Measurements from ENCODE around the gene CACNA1D.

CACNA1D gene

DNA sequence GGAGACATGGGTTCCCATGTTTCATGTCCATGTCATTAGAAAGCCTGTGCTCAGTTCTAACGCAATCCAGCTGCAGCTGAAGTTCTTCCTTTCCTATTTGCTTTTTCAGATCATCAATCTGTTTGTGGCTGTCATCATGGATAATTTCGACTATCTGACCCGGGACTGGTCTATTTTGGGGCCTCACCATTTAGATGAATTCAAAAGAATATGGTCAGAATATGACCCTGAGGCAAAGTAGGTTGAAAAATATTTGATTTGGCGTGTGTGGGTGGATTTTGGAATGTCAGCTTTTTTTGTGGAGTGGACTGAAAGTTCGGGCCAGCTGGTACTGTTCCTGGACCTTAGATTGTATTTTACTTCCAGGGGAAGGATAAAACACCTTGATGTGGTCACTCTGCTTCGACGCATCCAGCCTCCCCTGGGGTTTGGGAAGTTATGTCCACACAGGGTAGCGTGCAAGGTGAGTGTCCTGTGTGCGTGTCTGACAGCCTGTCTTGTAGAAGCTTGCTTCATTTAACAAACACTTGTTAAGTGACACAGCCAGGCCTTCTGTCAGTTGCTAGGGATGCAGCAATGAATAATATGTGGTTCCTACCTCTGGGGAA lies 282.2 kb downstream of the CACNA1D start:
- DNase-seq (ENCODE audit: low read depth in 1 of 2, low spot score in 1 of 2) = no peak

DNA sequence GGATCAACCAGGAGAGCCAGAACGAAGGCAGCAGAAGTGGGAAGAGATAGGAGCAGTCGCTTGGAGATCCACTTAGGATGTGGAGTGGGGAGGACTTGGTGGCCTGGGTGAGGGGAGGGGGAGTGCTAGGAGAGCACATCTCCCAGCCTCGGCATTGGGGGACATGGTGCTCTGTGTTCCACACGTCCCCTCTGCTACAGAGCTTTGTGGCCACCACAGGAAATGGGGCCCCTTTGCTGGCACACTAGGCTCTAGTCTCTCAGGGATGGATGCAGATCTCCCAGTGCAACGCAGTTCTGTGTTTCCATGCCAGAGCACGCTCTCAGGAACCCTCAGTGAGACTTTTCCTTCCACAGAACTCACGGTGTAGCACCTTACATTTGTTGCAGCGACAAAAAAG lies 283.1 kb downstream of the CACNA1D start:
- DNase-seq (ENCODE audit: low read depth in 1 of 2, low spot score in 1 of 2) = no peak

DNA sequence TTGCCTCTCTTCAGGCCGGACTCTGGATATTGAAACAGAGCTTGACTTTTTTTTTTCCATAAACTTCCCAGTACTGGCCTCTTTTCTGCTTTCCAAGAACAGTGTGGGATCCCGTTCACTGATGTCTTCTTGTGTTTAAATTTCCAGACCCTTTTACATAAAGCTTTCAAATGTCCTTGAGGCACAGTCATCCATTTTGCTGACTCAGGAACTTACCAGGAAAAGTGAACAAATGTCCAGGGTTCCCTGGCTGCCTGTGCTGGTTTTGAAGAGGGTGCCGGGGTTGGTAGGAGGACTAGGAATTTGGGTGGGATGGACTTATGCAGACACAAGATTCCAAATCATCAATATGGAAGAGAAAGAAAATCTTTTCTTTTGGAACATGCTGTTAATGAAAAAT lies 283.7 kb downstream of the CACNA1D start:
- no peak for DNase-seq (ENCODE audit: low read depth in 1 of 2, low spot score in 1 of 2)

DNA sequence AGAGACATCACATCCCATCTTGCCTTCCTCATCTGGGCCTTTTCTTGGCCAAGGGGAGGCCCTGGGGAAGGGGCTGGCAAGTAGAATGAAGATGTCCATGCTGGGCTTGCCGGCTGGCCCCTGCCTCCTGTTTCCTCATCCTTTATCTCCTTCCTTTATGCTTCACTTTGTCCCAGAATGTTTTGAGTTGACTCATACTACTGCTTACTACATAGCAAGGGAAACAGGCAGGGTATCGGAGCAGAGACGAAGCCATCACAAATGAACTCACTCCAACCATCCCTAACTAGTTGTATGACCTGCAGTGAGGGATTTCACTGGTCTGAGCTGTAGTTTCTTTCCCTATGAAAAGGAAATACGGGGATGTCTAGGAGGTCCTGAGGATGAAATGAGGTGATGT lies 285.8 kb downstream of the CACNA1D start:
- no peak for DNase-seq (ENCODE audit: low read depth in 1 of 2, low spot score in 1 of 2)

DNA sequence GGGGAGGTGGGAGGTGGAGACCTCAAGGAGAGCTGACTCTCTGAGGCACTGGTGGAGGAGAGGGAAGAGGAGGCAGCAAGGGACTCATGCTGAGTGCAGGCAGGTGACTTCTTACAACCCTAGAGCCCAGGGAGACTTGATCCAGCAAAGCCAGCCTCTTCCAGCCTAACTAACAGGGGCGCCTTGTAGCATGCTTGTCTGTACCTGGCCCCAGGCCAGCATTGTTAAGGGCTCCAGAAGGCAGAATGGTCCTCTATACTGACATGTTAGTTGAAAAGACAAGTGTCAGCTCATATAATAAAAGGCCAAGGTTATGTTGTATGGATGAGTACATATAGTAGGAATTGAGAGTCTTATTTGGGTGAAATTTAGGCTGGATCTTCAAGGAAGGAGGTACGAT lies 286.4 kb downstream of the CACNA1D start:
- DNase-seq (ENCODE audit: low read depth in 1 of 2, low spot score in 1 of 2) = no peak

DNA sequence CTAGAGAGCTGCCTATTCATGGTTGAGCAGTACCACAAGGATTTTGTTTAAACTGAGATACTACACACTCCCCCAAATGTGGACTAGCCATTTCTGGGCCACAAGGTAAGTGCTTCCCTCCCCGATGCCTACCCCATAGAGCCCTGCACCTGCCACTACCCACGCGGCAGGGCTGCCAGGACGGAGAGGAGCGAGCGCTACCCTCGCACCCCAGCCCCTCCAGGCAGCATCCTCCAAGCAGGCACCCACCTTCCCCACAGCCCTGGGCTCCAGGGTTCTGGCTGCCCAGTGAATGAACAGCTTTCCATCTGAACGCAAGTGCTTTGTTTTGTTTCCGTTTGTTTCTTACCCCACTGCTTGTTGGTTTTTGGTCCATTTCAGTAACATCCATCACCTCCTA lies 292.6 kb downstream of the CACNA1D start:
- DNase-seq (ENCODE audit: low read depth in 1 of 2, low spot score in 1 of 2) = no peak

DNA sequence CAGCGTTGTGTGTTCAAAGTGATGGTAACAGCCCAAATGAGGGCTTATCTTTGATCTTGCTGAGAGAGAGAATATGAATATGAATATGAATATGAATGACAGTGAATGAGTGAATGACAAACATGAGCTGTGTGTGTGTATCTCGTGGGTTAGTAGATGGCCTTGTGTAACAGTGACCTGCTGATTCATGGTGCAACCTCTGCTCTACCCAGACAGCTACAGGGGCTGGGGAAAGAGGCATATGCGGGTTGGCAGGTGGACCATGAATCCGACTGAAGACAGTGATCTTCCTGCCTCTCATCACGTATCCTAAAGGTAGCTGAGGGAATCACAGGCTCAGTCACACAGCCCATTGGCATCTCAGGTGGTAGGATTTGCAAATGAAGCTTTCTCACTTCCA lies 293.6 kb downstream of the CACNA1D start:
- no peak for DNase-seq (ENCODE audit: low read depth in 1 of 2, low spot score in 1 of 2)

DNA sequence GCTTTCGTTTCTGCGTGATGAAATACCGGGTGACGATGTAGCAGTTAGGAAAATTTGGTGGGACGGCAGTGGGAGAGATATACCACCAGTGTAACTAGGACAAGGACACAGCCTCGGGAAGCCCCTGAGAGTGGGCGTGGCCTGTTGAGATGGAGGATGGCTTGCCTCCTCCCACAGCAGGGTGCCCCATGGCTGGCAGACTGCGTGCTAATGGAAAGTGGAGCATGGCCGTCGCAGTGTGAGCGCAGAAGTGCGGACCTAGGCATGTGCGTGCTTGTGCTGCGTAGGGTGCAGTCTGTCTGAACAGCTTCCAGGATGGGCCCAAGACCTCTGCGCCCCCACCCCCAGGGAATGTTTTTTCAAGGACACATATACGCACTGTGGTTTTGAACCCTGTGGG lies 295.0 kb downstream of the CACNA1D start:
- DNase-seq (ENCODE audit: low read depth in 1 of 2, low spot score in 1 of 2) = no peak

DNA sequence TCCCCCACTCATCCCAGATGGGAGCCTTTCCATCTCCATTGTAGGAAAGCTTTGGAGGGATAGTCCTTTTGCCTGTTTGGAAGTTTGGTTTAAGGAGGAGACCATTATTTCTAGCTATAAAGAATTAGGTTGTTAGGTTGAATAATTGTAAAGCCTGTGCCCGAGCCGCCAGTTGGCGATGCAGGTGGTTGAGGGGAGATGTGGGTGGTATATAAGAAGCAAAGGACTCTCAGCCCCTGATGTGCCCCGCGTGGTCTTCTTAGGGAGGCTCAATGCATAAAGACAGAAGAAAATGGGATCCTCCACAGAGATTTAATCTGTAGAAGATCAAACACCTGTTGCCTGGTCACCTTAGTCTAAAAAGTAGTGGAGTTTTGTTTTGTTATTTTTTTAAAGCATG lies 296.1 kb downstream of the CACNA1D start:
- no peak for DNase-seq (ENCODE audit: low read depth in 1 of 2, low spot score in 1 of 2)

DNA sequence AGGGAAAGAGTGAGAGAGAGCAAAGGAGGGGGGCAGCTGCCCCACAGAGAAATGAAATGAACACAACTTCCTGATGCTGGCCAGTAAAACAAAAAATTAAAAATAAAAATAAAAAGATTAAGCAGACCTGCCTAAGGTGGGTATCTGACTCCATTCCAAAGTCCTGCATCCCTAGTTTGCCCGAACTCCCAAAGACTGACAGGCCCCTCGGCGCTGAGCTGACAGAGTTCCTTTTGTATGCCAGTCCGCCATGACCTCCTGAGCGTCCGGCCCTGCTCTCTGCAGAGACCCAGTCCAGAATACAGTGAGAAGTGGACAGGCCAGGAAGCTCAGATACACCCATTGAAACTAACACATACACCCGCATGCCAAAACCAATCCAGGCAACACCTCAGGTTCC lies 296.9 kb downstream of the CACNA1D start:
- DNase-seq (ENCODE audit: low read depth in 1 of 2, low spot score in 1 of 2) = no peak

DNA sequence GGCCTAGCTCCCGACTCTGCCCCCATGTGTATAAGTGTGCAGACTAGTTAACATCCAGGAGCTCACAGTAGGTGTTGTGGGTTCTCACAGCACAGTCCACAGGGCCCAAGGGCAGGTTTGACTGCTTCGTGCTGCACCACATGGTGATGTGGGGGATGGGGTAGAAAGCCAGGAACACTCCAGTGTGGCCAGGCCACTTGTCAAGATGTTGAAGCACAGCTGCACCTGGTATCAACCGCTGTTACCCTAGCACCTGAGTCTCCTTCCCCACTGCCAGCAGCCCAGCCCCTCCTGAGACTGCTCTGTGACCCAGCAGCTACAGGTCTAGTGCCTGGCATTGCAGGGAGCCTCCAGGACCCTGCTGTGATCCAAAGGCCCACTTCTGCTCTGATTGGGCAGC lies 298.5 kb downstream of the CACNA1D start:
- DNase-seq (ENCODE audit: low read depth in 1 of 2, low spot score in 1 of 2) = no peak

DNA sequence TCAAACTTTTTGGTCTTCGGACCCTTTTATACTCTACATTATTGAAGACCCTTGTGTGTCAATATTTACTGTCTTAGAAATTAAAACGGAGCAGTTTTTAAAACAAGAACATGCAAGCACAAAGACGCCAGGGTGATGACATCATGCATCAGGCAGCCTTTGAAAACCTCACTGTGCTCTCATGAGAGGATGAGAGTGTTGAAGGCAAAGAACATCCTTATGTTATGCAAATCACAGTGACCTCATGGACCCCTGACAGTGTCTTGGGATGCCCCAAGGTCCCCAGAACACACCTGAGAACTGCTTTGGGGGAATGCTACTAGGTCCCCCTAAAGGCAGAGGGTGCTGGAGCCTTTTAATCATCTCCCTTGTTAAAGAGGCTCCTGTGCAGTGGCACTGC lies 300.2 kb downstream of the CACNA1D start:
- DNase-seq (ENCODE audit: low read depth in 1 of 2, low spot score in 1 of 2) = no peak

DNA sequence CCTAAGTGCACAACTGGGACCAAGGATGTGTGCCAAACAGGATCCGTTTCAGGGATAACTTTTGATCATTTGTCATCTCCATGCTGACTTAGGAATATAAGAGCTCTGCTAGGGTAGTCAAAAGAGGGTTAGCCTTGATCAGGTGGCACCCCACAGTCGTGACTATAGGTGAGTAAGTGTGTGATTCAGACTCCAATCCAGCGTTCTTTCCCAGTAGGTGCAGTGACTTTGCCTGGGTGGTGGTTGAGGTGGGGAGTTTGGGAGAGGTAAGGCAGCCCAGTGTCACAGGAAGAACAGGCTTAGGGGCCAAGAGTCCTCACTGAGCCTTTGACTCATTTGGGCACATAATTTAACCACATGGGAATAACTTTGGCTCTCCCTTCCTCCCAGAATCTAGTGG lies 300.8 kb downstream of the CACNA1D start:
- DNase-seq (ENCODE audit: low read depth in 1 of 2, low spot score in 1 of 2) = no peak

DNA sequence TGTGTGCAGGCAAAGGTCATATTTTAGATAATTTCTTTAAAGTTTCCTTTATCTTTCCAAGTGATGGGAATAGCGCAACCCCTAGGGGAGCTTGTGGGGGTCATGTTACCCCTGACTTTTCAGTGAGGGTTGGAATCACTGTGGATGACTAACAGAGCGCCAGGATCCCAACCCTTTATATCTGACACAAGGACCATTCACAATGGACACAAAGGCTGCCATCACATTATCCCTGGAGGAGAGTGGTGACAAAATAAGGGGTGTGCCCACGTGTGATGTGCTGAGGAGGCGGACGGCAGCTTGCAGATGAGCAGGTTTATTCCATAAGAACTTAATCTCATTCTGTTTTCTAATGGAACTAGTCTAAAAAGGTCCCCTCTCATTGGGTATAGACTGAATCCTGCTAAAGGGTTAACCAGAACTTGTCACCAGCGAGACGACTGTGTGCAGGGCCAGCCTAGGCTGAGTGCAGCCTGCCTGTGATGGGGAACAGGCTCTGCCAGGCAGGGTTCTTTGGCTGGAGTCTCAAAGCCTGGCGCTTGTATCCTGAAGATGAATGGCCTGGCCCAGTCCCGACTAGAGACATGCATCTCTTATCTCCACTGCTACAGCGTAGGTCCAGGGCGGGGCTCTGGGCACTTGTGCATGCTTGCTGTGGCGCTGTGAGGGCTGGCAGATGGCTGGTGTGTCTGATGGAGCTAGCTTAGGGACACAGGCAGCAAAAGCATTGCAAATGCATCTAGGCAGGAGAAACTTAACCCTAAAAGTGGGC lies 301.6 kb downstream of the CACNA1D start:
- no peak for DNase-seq (ENCODE audit: low read depth in 1 of 2, low spot score in 1 of 2)

DNA sequence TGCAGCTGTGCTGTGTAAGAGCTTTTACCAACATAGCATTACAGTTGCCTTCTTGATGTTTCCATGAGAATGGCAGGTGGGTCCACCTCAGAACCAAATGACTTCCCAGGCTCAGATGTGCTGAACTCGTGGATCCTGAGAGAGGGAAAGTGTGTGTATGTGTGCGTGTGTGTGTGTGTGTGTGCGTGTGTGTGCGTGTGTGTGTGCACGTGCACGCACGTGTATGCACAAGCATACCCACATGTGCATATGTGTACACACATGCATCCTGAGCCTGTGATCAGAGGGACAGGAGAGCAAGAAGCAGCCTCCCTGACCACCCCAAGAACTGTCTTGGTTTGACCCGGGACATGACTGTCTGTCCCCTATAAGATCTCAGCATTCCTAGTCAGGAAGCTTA lies 303.7 kb downstream of the CACNA1D start:
- DNase-seq (ENCODE audit: low read depth in 1 of 2, low spot score in 1 of 2) = no peak

DNA sequence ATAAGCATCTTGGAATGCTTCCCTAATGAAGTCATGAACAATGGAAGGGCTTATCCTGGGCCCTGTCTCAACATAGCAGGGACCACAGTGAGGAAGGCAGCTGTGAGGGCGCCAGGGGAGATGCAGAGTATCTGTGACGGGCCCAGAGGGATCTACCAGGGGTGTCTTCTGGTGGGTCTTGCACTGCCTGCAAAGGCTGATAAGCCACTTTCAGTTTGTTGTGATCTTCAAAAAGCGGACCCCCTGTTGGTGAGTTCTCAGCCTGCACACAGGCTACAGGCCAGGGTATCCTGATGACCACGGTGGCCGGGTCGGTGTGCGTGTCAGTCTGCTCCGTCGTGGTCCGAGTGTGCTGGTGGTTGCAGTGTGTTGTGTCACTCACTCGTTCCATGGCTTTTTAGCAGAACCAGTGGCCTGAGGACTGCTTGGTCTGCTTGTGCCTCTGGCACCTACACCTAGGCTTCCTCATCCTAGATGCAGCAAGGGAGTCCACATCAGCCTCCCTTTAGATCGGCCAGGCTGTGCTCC lies 305.0 kb downstream of the CACNA1D start:
- DNase-seq (ENCODE audit: low read depth in 1 of 2, low spot score in 1 of 2) = no peak

DNA sequence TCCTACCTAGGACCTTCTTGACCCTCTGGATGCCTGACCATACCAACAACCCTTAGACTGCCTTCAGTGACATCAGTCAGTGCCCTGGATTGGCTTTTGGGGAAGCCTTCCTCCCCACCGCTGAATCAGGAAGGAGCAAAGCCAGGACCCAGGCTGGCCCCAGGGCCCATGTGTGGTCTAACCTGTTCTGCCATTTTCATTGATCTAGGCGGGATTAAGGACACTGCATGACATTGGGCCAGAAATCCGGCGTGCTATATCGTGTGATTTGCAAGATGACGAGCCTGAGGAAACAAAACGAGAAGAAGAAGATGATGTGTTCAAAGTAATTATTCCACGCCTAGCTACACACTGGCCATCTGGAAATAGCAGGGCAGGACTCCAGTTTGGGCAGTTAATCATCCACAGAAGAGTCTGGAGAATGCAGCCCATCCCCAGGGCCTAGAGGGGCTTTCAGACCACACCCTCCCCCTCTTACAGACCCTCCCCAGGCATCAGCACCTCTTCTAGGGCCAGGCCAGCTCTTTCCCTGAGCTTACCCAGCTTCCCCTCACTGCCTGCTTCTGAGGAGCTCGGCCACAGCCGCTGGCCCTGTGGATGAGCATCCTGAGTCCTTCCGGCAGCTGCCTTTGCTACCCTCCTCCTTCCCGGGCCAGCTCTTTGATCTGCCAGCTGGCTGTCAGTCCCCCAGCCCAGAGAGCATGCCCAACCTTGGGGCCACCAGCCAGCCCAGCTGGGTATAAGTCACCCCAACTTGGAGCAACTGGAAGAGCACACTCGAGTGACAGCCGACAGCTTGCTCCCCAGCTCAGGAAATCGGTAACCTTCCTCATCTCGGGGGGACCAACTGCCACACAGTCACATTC lies 305.9 kb downstream of the CACNA1D start:
- no peak for DNase-seq (ENCODE audit: low read depth in 1 of 2, low spot score in 1 of 2)

DNA sequence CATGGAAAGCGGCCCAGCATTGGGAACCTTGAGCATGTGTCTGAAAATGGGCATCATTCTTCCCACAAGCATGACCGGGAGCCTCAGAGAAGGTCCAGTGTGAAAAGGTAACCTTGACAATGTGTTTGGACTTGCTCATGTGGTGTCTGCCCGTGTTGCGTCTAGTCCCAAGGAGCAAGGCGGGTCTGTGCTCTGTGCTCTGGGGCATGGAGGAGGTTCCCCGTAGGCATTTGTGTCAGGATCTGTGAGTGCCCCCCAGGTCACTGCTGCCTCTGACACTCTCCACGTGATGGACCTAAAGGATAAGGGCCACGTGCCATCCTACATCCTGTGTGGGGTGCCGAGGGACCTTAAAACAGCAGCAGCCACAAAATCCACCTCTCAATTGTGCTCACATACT lies 306.9 kb downstream of the CACNA1D start:
- DNase-seq (ENCODE audit: low read depth in 1 of 2, low spot score in 1 of 2) = no peak

DNA sequence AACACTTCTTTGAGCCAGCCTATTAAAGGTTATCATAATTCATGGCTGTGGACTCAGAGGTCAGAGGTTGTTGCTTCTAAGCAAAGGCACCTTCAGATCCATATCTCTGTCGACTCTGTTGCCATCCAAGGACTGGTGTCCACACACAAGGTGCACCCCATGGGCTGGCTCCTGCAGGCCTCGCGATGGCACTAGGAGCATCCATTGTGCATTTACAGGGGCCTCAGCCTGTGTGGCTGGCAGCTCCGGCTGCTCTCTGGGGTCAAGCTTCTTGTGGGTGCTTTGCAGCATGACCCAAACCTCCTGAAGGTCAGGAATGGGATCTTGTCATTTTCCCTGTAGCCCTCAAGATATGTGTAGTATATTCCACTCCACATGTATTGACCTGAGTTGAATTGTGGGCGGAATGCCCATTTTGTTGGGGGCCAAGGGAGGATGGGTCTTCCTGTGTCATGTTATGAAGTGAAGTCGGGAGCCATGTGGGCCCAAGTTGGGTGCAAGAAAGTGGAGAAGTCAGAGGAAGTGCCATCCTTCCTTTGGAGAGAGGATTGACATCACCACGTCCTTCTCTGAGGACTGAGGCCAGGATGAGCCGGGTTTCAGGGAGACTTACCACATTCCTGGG lies 308.0 kb downstream of the CACNA1D start:
- no peak for DNase-seq (ENCODE audit: low read depth in 1 of 2, low spot score in 1 of 2)

DNA sequence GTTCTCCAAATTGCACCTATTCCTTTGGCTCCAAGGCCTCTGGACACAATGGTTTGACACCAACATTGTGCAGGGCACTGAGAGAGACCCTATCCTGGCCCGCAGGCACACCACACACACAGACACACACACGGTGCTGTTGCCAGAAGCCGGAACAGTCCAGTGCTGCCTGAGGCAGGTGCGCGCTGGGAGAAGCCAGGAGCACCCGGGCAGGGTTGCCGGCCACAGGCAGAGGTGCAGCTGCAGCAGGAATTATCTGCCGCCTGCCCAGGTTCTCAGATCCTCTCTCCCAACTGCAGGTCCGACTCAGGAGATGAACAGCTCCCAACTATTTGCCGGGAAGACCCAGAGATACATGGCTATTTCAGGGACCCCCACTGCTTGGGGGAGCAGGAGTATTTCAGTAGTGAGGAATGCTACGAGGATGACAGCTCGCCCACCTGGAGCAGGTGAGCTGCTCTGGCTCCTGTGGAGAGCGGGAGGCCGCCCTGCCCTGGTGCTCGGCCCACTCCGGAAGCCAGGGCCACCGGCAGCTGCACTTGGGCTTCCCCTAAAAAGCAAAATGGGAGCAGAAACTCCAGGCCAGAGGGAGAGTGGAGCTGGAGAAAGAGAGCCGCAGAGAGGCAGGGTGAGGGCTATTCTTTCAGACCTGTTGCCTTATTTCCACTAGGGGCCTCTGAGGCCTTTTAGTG lies 308.9 kb downstream of the CACNA1D start:
- DNase-seq (ENCODE audit: low read depth in 1 of 2, low spot score in 1 of 2) = no peak
